LoVo (cell line): Measurements from ENCODE around the gene IGLL5.

Experiments
- DNase-seq: peaks from one replicate; pipeline ENCODE4 v3.0.0-alpha.2; 2016; ENCODE audit warnings: low spot score

IGLL5 gene

GRCh38 chr22:22863001-22863400 is 24.6 kb upstream of the IGLL5 start:
- no peak for DNase-seq

- DNase-seq: no peak
Measured at GRCh38 chr22:22865311-22866072, 22.1 kb upstream of the IGLL5 start.

- no peak for DNase-seq
Measured at GRCh38 chr22:22866381-22867111, 21.1 kb upstream of the IGLL5 start.

- no peak for DNase-seq
Measured at GRCh38 chr22:22867996-22868715, 19.5 kb upstream of the IGLL5 start.

GRCh38 chr22:22870577-22871404 is 16.8 kb upstream of the IGLL5 start:
- no peak for DNase-seq

- no peak for DNase-seq
Measured at GRCh38 chr22:22871536-22872278, 15.9 kb upstream of the IGLL5 start.

- DNase-seq: no peak
Measured at GRCh38 chr22:22872722-22873708, 14.6 kb upstream of the IGLL5 start.

GRCh38 chr22:22877523-22878210 is 9.9 kb upstream of the IGLL5 start:
- peak; percentile 50 for DNase-seq

- DNase-seq: no peak
Measured at GRCh38 chr22:22878211-22878570, 9.4 kb upstream of the IGLL5 start.

- DNase-seq: no peak
Measured at GRCh38 chr22:22878801-22879674, 8.6 kb upstream of the IGLL5 start.

- DNase-seq: no peak
Measured at GRCh38 chr22:22879675-22880155, 7.9 kb upstream of the IGLL5 start.

- DNase-seq: no peak
Measured at GRCh38 chr22:22880645-22881044, 7.0 kb upstream of the IGLL5 start.

- no peak for DNase-seq
Measured at GRCh38 chr22:22881116-22882000, 6.3 kb upstream of the IGLL5 start.

GRCh38 chr22:22882033-22882717 is 5.4 kb upstream of the IGLL5 start:
- DNase-seq: no peak

GRCh38 chr22:22883090-22883727 is 4.4 kb upstream of the IGLL5 start:
- no peak for DNase-seq
